Fibroblast of skin of left quadriceps (primary cell): ENCODE data around the gene YJEFN3.
A peak's percentile ranks its signal among the peaks of the same experiment; 100 is the strongest.

Experiments
- DNase-seq, 2 experiments: peaks; one replicate each; pipeline ENCODE4 v3.0.0-alpha.2; 2013; ENCODE audit warnings: low read depth in 2 of 2

The YJEFN3 gene

DNA sequence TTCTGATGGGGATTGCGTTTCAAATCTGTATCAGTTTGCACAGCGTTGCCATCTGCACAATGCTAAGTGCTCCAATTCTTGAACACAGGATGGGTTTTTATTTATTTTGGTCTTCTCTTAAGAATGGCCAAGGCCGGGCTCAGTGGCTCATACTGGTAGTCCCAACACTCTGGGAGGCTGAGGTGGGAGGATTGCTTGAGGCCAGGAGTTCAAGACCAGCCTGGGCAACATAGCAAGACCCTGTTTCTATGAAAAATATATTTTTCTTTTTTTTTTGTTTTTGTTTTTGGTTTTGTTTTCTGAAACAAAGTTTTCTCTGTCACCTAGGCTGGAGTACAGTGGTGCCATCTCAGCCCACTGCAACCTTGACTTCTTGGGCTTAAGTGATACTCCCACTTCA, 5.5 kb upstream of the YJEFN3 start:
- DNase-seq: no peak

DNA sequence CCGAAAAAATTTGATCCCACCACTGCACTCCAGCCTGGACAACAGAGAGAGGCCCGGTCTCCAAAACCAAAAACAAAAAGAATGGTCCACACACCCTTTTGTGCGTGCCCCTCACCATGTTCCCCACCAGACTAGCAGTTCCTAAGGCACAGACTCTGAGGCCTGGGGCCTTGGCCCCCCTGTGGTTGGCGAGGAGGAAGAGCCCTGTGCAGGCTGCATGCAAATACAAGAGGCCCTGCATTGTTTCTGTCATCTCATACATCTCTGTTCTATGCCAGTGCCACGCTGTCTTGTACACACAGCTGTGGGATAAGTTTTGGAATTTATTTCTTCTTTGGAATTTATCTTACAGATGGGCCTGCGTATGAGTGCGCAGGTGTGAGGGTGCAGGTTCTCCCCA, 4.7 kb upstream of the YJEFN3 start:
- no peak for DNase-seq

DNA sequence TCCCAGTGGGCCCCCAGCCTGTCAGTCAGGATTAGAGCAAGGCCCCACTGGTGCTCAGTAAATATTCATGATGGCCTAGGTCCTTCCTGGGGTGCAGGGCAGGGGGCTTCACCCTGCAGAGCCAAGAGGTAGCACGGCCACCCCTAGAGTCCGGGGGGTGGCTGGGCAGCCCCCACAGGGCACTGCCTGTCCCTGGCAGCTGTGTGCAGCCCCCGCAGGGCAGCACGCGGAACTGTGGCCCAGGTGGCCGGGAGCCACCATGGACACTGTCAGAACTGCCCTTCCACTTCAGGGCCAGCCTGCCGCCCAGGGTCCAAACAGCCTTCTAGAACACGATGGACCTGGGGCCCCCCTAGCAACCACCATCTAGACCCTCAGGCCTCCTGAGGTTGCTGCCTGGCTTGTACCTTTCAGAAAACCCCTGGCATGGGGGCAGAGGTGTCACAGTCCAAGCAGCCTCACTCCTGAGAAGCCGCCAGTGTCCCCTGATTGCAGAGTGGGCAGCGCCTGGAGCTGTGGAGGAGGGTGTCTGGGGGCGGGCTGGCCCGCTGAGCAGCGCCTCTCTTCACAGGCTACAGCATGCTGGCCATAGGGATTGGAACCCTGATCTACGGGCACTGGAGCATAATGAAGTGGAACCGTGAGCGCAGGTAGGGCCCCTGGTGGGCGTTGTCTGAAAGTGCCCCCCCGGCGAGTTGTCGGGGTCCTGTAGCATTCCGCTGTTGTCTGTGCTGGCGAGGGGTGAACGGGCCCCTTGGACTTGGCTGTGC, 2.9 kb upstream of the YJEFN3 start:
- no peak for DNase-seq

DNA sequence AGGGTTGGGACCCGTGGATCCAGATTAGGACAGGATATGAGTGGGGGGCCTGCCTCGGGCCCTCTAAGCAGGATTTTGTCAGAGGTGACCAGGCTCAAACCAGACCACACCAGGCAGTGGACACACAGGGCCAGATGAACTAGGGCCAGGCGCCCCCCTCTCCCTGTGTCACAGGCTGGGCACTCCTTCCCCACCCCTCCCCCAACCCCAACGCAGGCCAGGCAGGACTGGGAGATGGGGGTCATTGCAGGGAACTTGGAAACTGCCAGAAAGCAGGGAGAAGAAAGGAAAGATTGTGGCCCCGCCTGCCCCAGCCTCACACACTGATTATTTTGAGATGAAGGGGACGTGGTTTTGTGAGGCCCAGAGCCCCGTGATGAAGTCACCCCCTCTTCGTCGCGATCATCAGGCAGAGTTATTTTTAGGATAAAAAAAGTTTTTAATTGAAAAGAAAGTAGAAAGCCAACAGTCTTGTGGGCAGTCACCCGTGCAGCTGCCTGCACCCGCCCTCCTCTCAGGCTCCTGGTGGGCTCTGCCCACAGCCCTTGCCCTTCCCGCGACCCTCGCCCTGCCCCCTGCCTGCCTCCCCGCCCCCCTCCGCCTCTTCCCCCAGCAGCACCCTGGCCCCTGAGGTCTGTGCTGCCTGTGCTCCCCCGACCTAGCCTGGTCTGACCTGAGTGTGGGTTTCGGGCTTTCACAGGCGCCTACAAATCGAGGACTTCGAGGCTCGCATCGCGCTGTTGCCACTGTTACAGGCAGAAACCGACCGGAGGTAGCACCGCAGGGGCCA, 1.9 kb upstream of the YJEFN3 start:
- no peak for DNase-seq

DNA sequence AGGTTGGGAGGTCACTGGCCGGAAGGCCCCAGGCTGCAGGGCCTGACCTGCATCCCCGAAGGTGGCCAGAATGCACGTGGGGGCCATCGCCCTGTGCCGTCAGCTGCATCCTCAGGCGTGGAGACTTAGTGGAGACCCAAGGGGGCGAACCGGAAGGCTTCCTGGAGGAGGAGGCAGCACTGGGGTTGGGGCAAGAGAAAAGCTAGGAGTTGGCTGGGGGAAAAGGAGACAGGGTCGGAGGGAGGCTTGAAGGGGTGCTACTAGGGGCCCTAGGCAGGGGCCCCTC, 1.4 kb upstream of the YJEFN3 start:
- DNase-seq: no peak

DNA sequence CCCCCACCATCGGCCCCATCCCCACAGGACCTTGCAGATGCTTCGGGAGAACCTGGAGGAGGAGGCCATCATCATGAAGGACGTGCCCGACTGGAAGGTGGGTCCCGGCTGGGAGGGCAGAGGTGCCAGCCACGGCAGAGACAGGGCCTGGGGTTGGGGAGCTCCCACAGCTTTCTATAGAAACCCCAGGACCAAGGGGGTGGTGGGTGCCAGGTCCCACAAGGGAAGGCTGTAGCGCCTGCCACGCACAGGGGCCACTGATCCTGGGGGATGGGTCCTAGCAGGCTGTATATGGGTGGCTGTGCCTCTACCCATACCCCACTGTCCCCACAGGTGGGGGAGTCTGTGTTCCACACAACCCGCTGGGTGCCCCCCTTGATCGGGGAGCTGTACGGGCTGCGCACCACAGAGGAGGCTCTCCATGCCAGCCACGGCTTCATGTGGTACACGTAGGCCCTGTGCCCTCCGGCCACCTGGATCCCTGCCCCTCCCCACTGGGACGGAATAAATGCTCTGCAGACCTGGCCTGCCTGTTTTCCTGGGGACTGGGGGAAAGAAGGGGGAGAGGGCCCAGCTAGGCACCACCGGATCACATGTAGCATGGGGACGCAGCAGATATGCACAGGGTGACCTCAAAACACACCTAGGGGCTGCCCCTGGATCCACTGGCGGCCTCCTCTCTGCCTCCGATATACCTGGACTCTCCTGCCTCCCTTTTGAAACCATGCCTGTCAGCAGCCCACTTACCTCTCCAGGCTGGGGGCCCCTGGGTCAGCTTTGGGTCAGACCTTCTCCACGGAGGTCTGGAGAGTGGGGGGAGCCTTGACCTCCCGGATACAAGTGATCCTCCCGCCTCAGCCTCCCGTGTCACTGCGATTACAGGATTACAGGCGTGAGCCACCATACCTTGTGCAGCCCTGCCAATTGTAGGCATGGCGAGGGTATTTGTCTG, 761 bp upstream of the YJEFN3 start:
- no peak for DNase-seq

DNA sequence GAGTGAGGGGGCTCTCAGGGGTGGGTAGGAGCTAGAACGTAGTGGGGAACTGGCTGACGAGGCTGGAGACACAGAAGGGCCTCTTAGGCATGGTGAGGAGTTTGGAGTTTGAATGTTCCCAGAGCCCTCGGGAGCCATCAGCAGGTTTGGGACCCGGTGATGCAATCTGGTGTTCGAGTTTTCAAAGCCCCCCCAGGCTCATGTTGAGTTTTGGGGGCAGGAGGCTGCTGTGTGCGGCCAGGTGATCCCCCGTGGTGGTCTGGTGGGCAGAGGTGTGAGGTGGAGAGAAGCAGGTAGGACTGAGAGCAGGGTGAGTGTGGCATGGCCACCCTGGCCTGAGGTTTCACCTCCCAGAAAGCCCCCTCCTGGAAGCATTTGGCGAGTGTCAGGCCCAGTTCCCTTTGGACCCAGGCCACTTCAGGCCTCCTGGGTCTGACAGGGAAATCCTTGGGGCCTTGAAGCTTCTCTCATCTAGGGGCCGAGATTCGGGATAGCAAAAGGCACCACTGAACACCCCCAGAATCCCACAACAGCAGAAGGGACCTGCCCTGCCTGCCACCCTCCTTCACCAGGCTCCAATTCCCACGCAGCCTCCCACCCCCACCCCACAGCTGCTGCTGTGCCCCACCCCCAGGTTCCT, 1.2 kb downstream of the YJEFN3 start:
- DNase-seq: no peak

DNA sequence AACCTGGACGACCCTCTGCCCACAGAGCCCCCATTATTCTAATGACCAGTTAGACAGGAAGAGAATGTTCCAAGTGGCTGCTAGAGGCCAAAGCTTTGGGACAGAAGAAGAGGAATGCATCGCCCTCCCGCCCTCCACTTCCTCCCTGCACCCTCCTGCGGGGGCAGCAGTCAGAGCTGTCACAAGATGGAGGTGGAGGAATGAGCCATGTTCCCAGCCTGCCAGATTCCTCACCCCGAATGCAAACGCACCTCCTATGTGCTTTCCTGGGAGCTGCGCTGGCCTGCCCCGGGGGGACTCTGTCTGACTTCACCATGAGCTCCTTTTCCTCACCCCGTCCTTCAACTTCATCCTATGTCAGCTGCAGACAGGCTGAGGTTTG, 1.7 kb downstream of the YJEFN3 start:
- no peak for DNase-seq

DNA sequence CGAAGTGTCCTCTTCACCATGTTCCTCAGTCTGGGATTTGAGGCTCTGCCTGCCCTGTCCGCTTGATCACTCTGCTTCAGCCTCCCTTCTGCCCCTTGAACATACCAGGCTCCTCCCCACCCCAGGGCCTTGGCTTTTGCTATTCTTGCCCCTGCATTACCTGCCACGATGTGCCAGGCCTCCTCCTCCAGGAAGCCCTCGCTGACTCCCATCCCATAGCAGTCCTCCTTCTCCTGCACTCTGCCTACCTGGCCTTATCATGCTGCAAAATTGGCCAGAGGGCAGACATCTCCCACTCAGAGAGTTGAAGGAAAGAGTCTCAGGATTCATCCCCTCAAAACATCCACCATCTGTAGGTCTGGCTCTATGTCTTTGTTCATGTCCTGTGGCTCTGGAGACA, 2.2 kb downstream of the YJEFN3 start:
- DNase-seq: no peak

DNA sequence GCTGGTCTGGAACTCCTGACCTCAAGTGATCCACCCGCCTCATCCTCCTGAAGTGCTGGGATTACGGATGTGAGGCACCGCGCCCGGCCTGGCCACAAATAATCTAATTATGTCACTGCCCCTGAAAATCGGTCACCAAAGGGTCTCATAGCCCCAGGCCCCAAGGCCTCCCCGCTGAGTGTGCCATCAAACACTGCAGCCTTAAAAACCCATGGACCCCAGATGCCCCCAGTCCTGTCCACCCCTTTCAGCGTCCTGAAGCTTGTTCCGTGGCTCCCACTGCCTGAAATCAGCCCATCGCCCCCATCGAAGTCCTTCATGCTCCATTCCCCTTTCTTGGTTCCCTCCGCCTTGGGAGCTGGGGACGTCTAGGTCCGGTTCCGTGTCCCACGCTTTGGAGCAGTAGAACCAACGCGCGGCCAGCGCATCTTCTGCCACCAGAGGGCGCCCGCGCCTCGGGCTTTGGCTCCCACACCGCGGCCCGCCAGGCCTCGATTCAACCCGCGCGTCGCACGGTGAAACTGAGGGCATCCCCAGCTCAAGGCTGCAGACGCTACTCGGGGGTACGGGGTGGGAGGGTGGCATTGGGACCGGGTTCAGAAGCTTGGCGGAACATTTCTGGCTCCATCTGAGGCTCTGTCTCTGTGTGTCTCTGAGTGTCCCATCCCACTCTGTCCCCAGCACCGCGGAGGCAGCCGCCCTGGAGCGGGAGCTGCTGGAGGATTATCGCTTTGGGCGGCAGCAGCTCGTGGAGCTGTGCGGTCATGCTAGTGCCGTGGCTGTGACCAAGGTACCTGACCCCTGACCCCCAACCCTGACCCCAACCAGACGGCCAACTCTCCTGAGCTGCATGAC, 3.5 kb downstream of the YJEFN3 start:
- DNase-seq: peak; percentile 27 to 34

DNA sequence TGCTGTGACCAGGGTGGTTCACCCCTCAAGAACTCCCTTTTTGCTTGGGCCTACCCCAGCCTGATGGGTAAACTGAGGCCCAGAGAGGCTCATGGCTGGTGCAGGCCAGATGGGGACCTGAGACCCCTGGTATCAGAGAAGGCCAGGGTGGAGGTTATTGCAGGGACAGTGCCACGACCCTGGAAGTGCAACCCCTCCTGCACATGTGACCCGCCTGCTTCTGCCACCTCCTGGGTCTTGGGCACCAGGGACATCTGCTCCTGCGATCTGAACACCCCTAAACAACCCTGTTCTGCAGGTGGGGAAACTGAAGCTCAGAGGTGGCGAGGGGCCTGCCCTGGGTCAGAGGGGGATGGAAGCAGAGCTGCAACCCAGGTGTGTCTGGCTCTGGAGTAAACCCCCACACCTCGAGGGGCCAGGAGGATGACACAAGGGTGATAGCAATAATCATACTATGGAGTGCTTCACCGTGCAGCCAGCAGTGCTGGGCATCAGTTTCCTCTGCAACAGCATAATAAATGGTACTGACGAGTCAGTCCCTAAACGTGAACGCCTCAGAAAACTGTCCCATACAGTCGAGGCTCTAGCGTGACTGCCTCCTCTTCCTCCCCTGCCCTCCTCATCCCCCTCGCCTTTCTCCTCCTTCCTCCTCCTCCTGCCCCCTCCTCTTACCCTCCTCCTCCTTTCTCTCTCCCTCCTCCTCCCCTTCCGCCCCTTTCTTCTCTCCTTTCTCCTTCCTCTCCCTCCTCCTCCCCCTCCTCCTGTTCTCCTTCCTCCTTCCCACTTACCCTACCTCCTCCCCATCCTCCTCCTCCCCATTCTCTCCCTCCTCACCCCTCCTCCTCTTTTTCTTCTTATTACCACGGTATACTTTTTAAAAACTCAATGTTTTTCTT, 4.3 kb downstream of the YJEFN3 start:
- no peak for DNase-seq

DNA sequence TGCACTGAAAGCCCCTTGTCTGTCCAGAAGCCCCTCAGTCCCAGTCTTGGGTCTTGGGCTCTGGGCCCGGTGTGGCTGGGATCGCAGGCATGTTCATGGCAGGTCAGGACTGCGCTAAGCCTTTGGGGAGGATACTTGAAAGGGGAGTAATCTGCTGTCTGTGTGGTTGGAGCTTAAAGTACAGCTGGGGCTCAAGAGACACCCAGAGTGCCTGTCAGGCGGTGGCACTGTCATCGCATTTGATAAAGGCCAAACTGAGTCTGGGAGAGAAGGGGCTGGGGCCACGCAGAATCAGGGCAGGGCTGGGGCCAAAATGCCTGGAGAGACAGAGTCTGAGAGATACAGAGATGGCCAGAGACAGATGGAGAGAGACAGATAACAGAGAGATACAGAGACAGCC, 5.1 kb downstream of the YJEFN3 start:
- DNase-seq: no peak

DNA sequence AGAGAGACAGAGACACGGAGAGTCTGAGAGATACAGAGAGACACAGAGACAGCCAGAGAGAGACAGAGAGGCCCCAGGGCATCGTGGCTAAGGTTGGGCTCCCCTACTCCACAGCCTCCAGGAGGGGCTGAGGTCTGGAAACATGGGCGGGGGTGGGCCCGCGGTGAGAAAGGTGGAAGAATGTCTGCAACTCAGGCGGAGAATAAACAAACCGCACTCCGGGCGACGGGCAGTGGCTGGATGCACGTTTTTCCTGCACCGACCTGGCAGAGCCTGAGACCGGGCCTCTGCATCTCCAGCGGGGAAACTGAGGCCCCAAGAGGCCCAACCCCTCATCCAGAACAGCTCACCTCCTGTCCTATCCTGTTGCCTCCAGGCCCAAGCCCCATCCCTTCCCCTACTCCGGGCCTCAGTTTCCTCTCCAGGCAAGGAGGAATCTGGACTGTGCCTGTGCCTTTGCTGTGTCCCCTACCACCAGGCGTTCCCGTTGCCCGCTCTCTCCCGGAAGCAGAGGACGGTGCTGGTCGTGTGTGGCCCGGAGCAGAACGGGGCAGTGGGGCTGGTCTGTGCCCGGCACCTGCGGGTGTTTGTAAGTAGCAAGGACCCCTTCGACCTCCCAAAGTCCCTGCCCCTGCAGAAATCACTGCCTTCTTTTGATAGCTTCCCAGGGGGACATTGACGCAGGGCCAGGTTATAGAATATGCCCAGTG, 6.0 kb downstream of the YJEFN3 start:
- no peak for DNase-seq

DNA sequence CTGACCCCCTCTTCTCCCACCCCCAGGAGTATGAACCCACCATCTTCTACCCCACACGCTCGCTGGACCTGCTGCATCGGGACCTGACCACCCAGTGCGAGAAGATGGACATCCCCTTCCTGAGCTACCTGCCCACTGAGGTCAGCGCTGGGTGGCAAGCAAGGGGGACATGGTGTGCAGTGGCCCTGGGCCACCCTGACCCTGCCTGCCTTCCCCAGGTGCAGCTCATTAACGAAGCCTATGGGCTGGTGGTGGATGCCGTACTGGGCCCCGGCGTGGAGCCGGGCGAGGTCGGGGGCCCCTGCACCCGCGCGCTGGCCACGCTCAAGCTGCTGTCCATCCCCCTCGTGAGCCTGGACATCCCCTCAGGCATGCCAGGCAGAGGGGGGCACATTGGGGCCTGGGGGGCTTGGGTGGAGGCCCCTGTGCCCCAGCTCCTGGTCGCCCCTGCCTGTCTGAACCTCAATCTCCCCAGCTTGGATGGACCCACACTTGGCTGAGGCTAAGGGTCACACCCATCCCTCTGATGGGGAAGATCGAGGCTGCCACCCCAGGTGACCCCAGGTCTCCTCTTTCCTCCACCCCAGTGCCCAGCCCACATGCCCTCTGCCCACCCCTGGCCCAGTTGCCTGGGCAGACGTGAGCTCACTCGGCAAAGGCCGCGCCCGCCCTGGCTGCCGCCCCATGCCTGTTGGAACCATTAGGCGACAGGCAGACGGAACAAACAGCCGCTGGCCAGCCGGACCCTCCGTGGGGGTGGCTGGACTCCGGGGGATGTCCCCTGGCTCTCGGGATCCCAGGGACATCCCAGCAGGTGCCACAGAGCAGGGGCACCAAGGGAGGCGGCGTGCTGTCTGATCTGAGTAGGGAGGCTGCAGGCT, 6.8 kb downstream of the YJEFN3 start:
- DNase-seq: no peak

DNA sequence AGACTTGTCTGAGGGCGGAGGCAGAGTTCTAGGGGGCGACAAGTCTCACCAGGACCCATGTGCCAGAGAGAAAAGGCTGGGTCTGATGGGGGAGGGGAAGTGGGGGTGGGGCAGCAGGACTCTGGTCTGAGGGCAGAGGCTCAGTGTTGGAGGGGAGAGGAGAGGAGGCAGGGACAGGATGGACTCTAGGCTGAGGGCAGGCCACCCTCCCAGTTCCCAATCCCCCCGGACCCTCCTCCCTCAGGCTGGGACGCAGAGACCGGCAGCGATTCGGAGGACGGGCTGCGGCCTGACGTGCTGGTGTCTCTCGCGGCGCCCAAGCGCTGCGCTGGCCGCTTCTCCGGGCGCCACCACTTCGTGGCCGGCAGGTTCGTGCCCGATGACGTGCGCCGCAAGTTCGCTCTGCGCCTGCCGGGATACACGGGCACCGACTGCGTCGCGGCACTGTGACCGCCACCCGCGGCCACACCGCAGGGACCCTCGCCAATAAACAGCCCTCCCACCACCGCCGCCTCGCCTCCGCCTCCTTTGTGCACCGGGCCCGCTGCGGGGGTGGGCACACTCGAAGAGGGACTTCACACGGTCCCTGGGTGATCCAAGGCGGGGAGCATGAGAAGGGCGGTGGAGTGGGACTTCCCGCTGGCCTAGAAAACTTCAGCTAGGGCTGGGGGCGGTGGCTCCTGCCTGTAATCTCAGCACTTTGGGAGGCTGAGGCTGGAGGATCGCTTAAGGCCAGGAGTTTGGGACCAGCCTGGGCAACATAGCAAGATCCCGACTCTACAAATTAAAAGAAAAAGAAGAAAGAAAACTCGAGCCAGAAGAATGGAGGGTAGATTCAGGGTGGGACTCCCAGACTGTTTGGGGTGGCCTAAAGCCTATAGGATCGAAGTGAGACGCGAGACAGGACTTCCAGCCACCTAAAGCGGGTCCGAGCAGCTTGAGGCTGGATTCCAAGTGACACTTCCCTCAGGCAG, 8.7 kb downstream of the YJEFN3 start:
- DNase-seq: no peak

DNA sequence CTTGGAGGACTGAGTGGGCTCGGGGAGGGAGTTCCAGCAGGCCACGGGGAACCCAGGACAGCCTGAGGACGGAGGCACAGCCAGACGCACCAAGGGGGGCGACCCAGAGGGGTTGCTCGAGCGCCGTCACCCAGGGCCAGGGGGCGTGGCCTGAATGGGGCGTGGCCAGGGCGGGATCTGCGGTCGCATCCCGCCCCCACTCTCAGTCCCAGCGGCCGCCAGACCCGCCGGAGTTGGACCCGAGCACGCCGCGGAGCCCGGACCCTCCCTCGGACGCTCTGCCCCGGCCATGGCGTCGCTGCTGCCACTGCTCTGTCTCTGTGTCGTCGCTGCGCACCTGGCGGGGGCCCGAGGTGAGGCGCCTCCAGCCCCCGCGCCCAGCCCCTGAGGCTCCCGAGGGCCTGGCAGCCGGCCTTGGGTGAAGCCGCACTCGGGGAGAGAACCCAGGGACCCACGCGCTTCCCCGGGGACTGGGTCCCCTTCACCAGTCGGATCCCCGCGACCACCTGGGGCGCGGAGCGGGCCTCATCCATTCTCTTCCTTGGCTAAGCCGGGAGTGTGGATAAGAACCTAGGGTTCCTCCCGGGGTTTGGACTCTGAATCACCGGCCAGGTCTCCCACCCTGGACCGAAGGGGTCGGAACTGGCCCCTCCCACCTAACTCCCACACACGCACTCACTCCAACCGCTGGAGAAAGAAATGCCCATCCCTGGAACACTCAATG, 9.5 kb downstream of the YJEFN3 start, which contains the start of gene CILP2:
CILP2 (plus strand) TSS at position 205 of the 724 bp plus-strand sequence; CDS start at position 290, 85 bp downstream.
- no peak for DNase-seq
